Right atrium auricular region (tissue), 2 donors: ENCODE data around the gene HORMAD2. TPM values are rescaled to one million over a fixed set of nuclear protein-coding genes. Genes with fewer than 3 reads are reported as not detected.

Experiments used
- DNase-seq: peaks from one replicate; pipeline ENCODE4 v3.0.0-alpha.2; 2019; ENCODE audit warnings: low spot score
- H3K27ac ChIP-seq, 2 donors: fragments of 200-600 bp; sonication (generic); 1 replicate in 1 of 2; 2 replicates in 1 of 2; pipeline ENCODE4 v1.5.1; 2016 to 2019
- H3K27me3 ChIP-seq, 2 donors: fragments of 200-600 bp; sonication (generic); one replicate each; pipeline versions ENCODE4 v1.5.1 to v1.6.0; 2017 to 2019
- H3K36me3 ChIP-seq: fragments of 200-600 bp; sonication (generic); one replicate; pipeline ENCODE4 v1.5.1; 2016
- H3K4me1 ChIP-seq, 2 donors: fragments of 200-600 bp; sonication (generic); one replicate each; pipeline versions ENCODE4 v1.5.1 to v1.6.0; 2017 to 2019
- H3K4me3 ChIP-seq, 2 donors: fragments of 200-600 bp; sonication (generic); 1 replicate in 1 of 2; 2 replicates in 1 of 2; pipeline ENCODE4 v1.5.1; 2017 to 2019; ENCODE audit warnings: mild to moderate bottlenecking in 1 of 2, moderate library complexity in 1 of 2
- H3K9me3 ChIP-seq, 2 donors: fragments of 200-600 bp; sonication (generic); one replicate each; pipeline ENCODE4 v1.5.1; 2019
- CTCF ChIP-seq, 2 donors: fragments of 200-600 bp; sonication (generic); IDR thresholded peaks; one replicate each; pipeline ENCODE4 v1.5.1; 2019; ENCODE audit warnings: antibody characterized with exemption in 2 of 2
- total RNA-seq, 2 donors: library from RNA; depleted of rRNA; stranded (reverse); fragments of >200 nt; gene quantifications; one replicate each; pipeline ENCODE4 v1.1.0, GENCODE V29; 2016

The HORMAD2 gene
- total RNA-seq, 2 donors from 2014 or later: not detected

- H3K9me3 ChIP-seq: no peaks in the 10 kb centered on the region
- no peaks in the 10 kb centered on the region for H3K27me3 ChIP-seq
- no peaks in the 10 kb centered on the region for H3K36me3 ChIP-seq
- no peak overlapping the region for H3K4me3 ChIP-seq
- no peak for TF ChIP-seq CTCF (IDR thresholded peaks at IDR 0.05)
- H3K4me1 ChIP-seq: no peaks in the 10 kb centered on the region
- no peak for DNase-seq
- no peak overlapping the region for H3K27ac ChIP-seq
These were observed 139.5 kb downstream of the HORMAD2 start for GRCh38 chr22:30219668-30220278.

GRCh38 chr22:30220338-30221012 lies 140.2 kb downstream of the HORMAD2 start:
- H3K4me3 ChIP-seq: no peak overlapping the region
- H3K27me3 ChIP-seq: no peaks in the 10 kb centered on the region
- H3K36me3 ChIP-seq: no peaks in the 10 kb centered on the region
- DNase-seq: no peak
- H3K9me3 ChIP-seq: no peaks in the 10 kb centered on the region
- no peak for TF ChIP-seq CTCF (IDR thresholded peaks at IDR 0.05)
- H3K4me1 ChIP-seq: no peaks in the 10 kb centered on the region
- H3K27ac ChIP-seq: no peak overlapping the region

- DNase-seq: no peak
- Histone ChIP-seq H3K4me1 (no peaks in the 10 kb centered on the region), H3K36me3 (no peaks in the 10 kb centered on the region), H3K9me3 (no peaks in the 10 kb centered on the region), H3K27ac (no peak overlapping the region), H3K27me3 (no peaks in the 10 kb centered on the region), H3K4me3 (no peak overlapping the region)
- no peak for TF ChIP-seq CTCF (IDR thresholded peaks at IDR 0.05)
These were observed 141.1 kb downstream of the HORMAD2 start for GRCh38 chr22:30221121-30221992.

- H3K27me3 ChIP-seq: no peaks in the 10 kb centered on the region
- no peaks in the 10 kb centered on the region for H3K36me3 ChIP-seq
- TF ChIP-seq CTCF (IDR thresholded peaks at IDR 0.05): no peak
- H3K27ac ChIP-seq: no peak overlapping the region
- no peak overlapping the region for H3K4me3 ChIP-seq
- no peaks in the 10 kb centered on the region for H3K9me3 ChIP-seq
- H3K4me1 ChIP-seq: no peaks in the 10 kb centered on the region
- DNase-seq: no peak
These were observed 142.1 kb downstream of the HORMAD2 start for GRCh38 chr22:30222321-30222720.

- Histone ChIP-seq H3K36me3 (no peaks in the 10 kb centered on the region), H3K4me1 (no peaks in the 10 kb centered on the region), H3K27ac (no peak overlapping the region), H3K27me3 (no peaks in the 10 kb centered on the region), H3K4me3 (no peak overlapping the region), H3K9me3 (no peaks in the 10 kb centered on the region)
- DNase-seq: no peak
- no peak for TF ChIP-seq CTCF (IDR thresholded peaks at IDR 0.05)
These were observed 143.0 kb downstream of the HORMAD2 start for GRCh38 chr22:30223303-30223702.
